Measurements from ENCODE around the gene MUC3A. TPM values are rescaled to one million over a fixed set of nuclear protein-coding genes. Genes with fewer than 3 reads are reported as not detected.

Gene MUC3A
- total and polyA plus RNA-seq, 10 of the 15 experiments (the other 5 are each of a cell fraction or from before 2014, with no cell fraction given) = 0.07 to 0.10 TPM; not detected in 8

GRCh38 chr7:100942045-100942774, 7.1 kb upstream of the MUC3A start:
- no peaks in the 10 kb centered on the region for H4K20me1 ChIP-seq (ENCODE audit: control insufficient read depth, insufficient read depth)
- 0 out of 2 replicates have a peak, but pooled peaks cover 3% of the 10 kb centered on the region for H3K4me1 ChIP-seq (ENCODE audit: control insufficient read depth, insufficient read depth, low read length)
- no peak for ATAC-seq
- H3K27ac ChIP-seq (ENCODE audit: control insufficient read depth, insufficient read depth) = no peak overlapping the region
- DNase-seq (ENCODE audit: low read depth, low spot score) = no peak
- ChIA-PET RAD21 (ENCODE audit: unreplicated experiment) (no interaction called here), SMC1A (ENCODE audit: uncharacterized antibody, unreplicated experiment) (no interaction called here), POLR2A (interaction anchor here (0.6 to 0.7 kb wide), 2 partner anchors 245 to 702 kb away, joined by 3 read pairs; no protein-coding TSS in a partner anchor), CTCF (interaction anchor here (0.6 kb wide), 2 partner anchors 18 to 140 kb away, joined by 4 to 5 read pairs; no protein-coding TSS in a partner anchor)
- intact Hi-C loops (cut with micrococcal nuclease; ENCODE audit: unreplicated experiment) (no loop called here), in situ Hi-C loops (cut with MboI) (no loop called here)
- H3K79me2 ChIP-seq (ENCODE audit: control insufficient read depth, insufficient read depth, low read length) = no peaks in the 10 kb centered on the region
- H3K9ac ChIP-seq (ENCODE audit: control insufficient read depth, insufficient read depth, low read length) = no peak overlapping the region
- no peaks in the 10 kb centered on the region; a peak in 1 of 4 replicates for H3K27me3 ChIP-seq (replicated peaks in 1 of 2; ENCODE audit: control insufficient read depth in 2 of 2, insufficient read depth in 2 of 2, low read length in 1 of 2)
- no TSS peak for BruUV-seq (replicated peaks)
- FAIRE-seq = no peak
- H3K4me2 ChIP-seq (ENCODE audit: control insufficient read depth, insufficient read depth) = no peak overlapping the region
- no peak overlapping the region for H2AFZ ChIP-seq (ENCODE audit: control insufficient read depth, low read depth, low read length)
- TF ChIP-seq NBN (IDR thresholded peaks at IDR 0.05) = no peak
- no peak for TF ChIP-seq SREBF2 (IDR thresholded peaks at IDR 0.05; ENCODE audit: low read length)
- no peak for TF ChIP-seq USF1 (IDR thresholded peaks at IDR 0.05; ENCODE audit: borderline replicate concordance, extremely low read length, insufficient read depth, low read depth, low read length)
- TF ChIP-seq STAT3 (IDR thresholded peaks at IDR 0.05; ENCODE audit: low read depth, low read length) = no peak
- TF ChIP-seq HCFC1 (IDR thresholded peaks at IDR 0.05; ENCODE audit: low read length) = no peak
- no peak for TF ChIP-seq IKZF2 (IDR thresholded peaks at IDR 0.05)
- no peak for TF ChIP-seq ZNF274 (IDR thresholded peaks at IDR 0.05; ENCODE audit: insufficient read depth, insufficient read length)
- TF ChIP-seq KDM1A (IDR thresholded peaks at IDR 0.05; ENCODE audit: borderline replicate concordance) = no peak
- TF ChIP-seq RELB (IDR thresholded peaks at IDR 0.05; ENCODE audit: low read depth) = no peak
- TF ChIP-seq POLR2AphosphoS5 (IDR thresholded peaks at IDR 0.05; ENCODE audit: low read length) = no peak
- no peak for TF ChIP-seq IRF4 (IDR thresholded peaks at IDR 0.05; ENCODE audit: low read depth, low read length)
- no peak for TF ChIP-seq FOXK2 (IDR thresholded peaks at IDR 0.05)
- TF ChIP-seq ZNF384 (IDR thresholded peaks at IDR 0.05; ENCODE audit: borderline replicate concordance, low read depth, low read length) = no peak
- no peak for TF ChIP-seq CREM (IDR thresholded peaks at IDR 0.05; ENCODE audit: low read depth)
- TF ChIP-seq NRF1 (conservative IDR thresholded peaks at IDR 0.05; ENCODE audit: low read depth, low read length) = no peak
- TF ChIP-seq ZNF622 (IDR thresholded peaks at IDR 0.05) = no peak
- TF ChIP-seq SIX5 (IDR thresholded peaks at IDR 0.05; ENCODE audit: low read depth, low read length, severe bottlenecking) = no peak
- no peak for TF ChIP-seq STAT1 (conservative IDR thresholded peaks at IDR 0.05)
- TF ChIP-seq ZNF24 (IDR thresholded peaks at IDR 0.05) = no peak
- H3K9me3 ChIP-seq (replicated peaks; ENCODE audit: control insufficient read depth, insufficient read depth, low read length) = no peaks in the 10 kb centered on the region; the same call in 2 of the 3 replicates
- H3K4me3 ChIP-seq = no peak overlapping the region
- WGBS (ENCODE audit: insufficient coverage, insufficient replicate concordance, low lambda C conversion rate, missing lambda C conversion rate) = 49% methylated on average over 9 of the region's 9 CpGs
- H3K36me3 ChIP-seq (ENCODE audit: control insufficient read depth in 2 of 2, insufficient read depth in 2 of 2, low read length in 1 of 2) = no peaks in the 10 kb centered on the region
